NAMALWA (cell line): ENCODE data around the gene CPZ.
A peak's percentile ranks its signal among the peaks of the same experiment; 100 is the strongest.

Source experiments
- DNase-seq: peaks from one replicate; pipeline ENCODE4 v3.0.0-alpha.2; 2015; ENCODE audit warnings: low spot score

Gene CPZ

DNA sequence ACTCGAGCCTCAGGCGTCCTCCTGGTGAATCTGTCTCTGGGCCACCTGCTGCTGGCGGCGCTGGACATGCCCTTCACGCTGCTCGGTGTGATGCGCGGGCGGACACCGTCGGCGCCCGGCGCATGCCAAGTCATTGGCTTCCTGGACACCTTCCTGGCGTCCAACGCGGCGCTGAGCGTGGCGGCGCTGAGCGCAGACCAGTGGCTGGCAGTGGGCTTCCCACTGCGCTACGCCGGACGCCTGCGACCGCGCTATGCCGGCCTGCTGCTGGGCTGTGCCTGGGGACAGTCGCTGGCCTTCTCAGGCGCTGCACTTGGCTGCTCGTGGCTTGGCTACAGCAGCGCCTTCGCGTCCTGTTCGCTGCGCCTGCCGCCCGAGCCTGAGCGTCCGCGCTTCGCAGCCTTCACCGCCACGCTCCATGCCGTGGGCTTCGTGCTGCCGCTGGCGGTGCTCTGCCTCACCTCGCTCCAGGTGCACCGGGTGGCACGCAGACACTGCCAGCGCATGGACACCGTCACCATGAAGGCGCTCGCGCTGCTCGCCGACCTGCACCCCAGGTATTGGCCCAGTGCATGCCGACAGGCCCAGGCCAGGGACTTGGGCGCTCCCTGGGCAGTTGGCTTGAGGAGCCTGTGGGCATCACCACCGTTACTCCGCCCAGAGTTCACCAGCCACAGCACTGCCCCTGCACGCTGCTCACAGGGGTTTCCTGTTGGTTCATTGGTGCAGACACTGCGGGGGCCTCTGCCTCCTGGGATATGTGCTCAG is 11.3 kb upstream of the CPZ start:
- no peak for DNase-seq

DNA sequence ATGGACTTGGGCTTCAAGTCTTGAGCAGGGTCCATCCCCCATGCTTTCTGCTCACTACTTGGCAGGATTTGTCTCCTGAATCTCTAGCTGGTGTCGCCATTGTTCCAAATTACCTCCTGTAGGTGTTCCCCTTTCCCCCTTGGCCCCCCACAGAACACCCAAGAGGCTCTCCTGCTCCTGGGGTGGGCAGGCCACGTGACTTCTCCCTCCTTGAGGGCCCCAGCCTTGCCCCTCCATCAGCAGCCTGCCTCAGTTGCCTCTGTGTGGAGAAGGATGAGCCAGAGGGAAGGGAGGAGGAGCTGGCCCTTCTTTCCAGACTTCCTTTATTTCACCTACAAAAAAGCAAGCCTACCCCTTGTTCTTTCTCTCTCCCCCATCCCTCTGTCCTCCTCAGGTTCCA is 10.5 kb upstream of the CPZ start:
- DNase-seq = no peak

DNA sequence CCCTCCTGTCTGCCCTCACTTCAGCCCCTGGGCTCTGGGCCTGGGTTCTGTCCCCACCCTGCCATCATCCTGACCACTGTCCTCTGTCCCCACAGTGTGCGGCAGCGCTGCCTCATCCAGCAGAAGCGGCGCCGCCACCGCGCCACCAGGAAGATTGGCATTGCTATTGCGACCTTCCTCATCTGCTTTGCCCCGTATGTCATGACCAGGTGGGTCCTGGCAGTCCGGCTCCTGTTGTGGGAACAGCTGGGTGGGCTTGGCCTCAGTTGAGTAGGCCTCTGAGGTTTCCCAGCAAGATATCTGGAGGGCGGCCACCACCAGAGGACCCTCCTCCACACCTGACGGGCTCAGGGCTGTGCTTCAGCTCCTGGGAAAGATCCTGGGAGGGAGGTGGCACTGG is 10.1 kb upstream of the CPZ start:
- DNase-seq = no peak

DNA sequence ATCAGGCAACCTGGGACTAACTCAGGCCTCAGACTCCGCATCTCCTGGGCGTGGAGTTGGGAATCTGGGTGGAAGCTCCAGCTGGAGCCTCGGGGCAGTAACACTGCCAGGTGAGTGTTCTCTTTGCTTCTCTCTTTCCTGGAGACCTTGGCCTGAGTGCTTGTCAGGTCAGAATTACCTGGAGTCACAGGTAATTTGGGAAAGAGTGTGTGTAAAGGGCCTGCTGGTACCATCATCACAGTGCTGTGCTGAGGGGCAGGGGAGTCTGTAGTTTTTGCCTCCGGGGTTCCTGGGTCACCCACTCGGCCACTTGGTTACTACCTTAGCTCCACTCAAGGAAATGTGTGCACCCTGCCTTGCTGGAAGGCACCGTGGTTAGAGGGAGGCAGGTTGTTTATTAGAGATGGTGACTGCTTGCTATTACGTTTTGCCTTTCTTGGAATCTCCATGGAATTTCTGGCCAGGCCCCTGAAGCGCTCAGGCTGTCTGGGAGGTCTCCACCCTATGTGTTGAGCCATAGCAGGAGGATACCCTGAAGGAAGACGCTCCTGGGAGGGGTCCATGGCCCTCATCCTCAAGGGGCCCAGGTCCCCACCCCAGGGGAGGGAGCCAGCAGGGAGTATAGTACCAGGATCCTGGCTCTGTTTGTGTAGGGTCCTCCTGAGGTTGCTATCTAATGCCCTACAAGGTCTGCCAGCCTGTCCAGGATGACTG is 9.5 kb upstream of the CPZ start:
- no peak for DNase-seq

DNA sequence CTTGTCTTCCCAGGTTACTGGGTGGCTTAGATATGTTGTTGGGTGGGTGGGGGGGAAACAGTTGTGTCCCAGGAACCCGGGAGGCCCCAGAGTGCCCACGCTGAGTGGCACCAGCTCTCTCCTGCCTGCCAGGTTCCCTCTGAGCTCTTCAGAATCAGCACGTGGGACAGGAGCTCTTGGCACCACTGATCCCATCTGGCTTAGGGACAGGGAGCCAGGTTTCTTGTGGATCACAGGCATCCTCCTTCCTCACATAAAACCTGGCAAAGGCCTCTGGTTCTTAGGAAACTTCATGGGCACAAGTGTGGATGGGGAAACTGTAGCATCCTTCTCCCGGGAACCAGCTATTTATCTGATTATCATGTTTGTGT is 8.9 kb upstream of the CPZ start:
- no peak for DNase-seq

DNA sequence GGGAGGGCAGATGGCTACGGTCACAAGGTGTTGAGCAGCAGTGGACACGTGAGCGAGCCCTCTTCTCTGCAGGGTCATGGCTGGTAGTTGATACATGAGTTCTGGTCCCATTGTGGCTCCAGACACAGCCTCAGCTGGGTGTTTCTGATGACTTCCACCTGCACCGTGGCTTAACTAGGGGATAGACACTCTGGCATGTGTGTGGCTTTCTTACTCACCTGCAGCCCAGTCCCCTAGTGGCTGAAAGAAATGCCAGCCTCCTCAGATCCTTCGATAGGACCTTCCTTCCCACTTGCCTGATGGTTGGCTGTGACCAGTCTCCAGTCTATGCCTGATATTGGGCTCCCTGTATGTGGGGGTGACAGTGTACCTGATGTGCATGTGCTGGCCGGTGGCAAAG is 7.4 kb upstream of the CPZ start:
- peak; percentile 18 for DNase-seq

DNA sequence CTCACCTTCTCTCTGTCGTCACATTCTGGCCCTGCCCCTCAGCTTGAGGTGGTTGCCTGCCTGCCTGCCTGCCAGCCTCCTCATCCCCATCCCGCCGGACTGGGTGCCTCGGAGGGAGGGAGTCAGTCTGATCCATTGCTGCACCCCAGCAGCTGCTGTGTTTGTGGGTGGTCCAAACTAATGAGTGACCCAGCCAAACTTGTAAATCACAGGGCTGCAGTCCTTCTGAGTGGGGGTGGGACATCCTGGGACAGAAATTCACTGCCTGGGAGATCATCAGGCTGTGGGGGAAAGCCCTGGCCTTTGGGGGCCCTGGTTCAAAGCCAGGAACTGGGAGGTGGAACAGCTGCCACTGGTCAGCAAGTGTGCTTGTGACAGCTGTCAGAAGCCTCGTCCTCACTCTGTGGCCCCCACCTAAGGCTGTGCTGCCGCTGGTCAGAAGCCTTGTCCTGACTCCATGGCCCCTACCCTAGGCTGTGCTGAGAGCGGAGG is 6.8 kb upstream of the CPZ start:
- no peak for DNase-seq

DNA sequence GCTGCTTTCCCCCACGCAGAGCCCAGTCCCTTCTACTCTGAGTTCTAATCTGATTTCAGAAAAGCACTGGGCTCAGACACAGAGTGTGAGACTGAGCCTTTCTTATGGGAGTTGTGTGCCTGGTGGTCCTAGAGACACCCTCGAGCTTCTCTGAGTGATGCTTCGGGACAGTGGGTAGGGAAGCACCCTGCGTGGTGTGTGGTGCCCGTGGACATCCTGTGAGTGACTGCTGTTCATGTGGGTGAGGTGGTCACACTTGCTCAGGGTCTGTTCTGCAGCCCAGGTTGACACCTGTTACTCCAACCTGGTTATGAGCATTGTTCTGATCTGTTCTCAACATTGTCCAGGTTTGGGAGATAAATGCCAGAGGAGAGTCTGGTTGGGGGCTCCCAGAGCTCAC is 6.3 kb upstream of the CPZ start:
- DNase-seq = no peak

DNA sequence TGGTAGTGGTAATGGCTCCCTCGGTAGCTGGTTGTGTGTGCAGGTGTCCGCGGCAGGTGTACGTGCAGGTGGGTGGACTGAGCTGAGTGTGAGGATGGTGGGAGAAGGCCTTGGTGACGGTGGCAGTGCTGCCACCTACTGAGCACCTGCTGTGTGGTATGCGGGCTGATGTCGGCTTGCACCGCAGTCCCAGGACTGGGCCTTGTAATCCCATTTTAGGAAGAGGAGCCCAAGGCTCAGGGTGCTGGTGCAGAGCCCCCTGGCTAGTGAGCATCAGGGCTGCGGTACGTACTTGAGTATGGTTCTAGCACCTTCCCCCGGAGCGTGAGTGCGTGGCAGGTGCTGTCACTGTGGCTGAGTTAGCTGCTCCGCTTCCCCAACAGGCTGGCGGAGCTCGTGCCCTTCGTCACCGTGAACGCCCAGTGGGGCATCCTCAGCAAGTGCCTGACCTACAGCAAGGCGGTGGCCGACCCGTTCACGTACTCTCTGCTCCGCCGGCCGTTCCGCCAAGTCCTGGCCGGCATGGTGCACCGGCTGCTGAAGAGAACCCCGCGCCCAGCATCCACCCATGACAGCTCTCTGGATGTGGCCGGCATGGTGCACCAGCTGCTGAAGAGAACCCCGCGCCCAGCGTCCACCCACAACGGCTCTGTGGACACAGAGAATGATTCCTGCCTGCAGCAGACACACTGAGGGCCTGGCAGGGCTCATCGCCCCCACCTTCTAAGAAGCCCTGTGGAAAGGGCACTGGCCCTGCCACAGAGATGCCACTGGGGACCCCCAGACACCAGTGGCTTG is 5.7 kb upstream of the CPZ start:
- DNase-seq = peak; percentile 16

DNA sequence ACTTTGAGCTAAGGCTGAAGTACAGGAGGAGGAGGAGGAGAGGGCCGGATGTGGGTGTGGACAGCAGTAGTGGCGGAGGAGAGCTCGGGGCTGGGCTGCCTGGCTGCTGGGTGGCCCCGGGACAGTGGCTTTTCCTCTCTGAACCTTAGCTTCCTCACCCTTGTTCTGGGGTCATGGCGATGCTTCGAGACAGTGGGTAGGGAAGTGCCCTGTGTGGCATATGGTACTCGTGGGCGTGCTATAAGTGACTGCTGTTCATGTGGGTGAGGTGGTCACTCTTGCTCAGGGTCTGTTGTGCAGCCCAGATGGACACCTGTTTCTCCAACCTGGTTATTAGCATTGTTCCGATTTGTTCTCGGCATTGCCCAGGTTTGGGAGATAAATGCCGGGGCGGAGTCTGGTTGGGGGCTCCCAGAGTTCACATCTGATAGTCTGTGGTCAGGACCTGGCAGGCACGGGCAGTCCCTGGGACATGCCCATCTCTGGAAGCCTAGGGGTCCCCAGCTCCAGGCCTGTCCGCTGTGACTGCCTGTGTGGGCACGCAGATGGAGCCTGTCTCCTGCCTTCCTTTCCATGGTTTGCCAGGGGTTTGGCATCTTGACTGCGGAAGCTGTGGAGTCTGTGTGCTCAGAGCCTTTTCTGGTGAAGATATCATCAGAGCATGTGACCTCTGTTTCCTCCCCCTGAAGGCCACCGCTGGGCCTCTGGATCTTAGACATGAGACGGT is 4.9 kb upstream of the CPZ start:
- DNase-seq = no peak

DNA sequence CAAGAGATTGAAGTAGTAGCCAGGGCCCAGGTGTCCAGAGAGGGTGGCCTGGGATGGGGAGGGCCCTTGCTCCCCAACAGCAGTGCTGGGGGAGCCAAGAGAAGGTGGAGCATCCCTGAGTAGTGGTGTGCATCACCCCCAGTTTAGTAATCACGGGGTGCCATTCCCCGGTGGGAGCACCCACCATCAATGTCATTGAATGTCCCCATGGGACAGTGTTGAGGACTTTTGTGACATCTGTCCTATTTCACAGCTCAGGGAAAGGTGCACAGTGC is 4.4 kb upstream of the CPZ start:
- no peak for DNase-seq

DNA sequence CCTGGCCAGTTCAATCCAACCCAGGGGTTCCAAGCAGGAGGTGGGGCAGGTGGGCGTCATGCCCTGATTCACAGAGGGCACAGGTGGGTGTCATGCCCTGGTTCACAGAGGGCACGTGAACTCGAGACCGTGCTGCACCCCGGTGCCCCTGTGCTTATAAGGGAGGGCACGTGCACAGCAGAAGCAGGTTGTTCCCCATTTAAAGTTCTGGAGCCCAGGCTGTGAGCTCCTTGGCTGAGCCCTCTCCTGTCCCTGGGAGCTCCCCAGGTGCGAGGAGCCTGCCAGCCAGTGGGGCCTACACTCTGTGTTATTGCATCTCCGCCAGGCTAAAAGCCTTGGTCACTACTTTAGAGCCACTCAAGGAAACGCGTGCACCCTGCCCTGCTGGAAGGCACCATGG is 3.2 kb upstream of the CPZ start:
- no peak for DNase-seq

DNA sequence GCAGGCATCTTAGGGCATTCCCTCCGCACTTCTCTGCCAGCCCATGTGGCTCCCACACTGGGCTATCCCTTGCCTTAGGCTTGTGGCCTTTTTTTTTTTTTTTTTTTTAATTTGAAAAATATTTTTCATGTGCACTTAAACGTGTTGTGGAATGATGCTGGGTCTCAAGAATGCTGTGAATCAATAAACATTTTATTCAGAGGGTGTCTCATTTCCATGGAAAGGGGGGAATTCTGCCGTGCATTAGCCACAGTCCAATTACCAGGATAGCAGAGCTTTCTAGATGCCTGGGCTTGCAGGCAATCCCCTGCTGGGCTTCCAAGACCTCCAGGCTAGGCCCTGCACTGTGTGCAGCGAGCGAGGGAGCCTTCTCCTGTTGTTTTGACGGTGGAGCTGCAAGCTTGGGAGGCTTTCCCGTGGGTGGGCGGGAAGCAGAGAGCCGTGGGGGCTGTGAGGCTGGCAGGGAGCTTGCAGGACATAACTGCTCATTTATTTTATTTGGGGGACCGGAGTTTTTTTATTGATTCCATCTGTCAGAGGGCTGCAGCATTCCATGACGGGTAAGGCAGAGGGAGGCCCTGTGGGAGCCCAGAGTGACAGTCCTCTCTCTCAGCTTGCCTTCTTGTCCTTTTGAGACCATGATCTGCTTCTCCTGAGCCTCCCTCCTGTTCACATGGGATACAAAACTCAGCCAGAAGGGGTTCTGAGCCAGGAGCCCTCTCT is 2.6 kb upstream of the CPZ start:
- no peak for DNase-seq

DNA sequence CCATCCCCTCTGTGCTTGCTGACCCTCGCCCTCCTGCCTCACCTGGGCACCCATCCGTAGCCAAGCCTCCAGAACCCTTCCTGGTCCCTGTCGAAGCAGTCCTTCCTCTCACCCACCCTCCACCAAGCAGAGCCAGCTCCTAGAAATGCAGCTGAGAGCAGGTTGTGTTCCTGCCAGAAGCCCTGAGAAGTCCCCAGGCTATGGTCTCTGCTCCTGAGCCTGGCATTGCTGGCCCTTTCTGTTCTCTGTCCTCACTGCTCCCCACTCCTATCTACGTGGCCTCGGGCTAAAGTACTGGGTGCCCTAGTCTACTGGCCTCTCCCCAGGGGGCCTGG is 2.1 kb upstream of the CPZ start:
- DNase-seq = no peak

DNA sequence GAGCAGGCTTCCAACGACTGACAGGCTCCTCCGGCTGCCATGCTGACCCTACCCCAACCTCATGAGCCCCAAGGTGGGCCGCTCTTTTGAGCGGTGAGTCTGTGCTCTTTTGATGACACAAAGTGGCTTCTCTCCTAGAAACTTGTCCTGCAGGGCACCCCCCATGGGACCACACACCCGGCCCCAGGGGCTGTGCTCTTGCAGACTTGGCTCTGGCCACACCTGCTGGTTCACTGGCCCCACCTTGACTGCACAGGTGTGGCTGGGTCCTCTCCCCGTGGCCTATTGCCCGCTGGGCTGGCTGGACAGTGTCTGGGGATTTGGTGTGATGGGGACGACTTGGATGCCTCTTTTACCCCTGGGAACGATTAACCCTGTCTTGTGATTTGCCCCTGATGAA is 1.5 kb upstream of the CPZ start:
- DNase-seq = no peak

DNA sequence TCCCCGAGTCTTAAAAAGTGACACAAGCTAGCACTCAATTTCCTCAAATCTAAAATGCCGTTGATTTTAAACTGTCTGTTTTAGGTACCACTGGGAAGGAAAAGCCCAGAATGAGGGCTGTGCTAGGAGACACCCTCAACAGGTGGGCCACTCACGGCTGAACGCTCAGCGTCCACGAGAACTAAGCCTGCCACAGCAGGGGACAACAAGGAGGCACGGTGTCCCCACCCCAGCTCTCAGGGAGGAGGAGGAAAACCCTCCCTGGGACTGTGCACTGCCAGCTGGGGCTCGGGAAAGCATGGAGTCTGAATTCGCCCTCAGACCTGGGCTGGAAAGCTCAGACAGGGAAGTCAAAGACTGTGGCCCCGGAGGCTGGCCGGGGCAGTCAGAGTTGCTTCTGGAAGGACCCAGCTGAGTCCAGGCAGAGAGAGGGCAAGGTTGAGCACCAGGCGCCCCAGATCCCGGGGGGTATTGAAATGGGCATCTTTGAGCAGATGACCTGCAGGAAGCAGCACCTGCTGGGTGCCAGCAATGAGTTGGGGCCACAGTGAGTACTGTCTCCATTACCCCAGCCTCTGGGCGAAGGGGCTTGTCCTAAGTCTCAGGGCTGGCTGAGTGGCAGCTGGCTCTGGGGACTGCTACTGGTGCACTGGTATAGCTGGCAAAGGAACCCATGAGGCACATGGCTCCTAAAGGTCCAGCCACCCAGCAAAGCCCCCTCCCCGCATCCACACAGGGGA is 769 bp upstream of the CPZ start:
- DNase-seq = no peak

DNA sequence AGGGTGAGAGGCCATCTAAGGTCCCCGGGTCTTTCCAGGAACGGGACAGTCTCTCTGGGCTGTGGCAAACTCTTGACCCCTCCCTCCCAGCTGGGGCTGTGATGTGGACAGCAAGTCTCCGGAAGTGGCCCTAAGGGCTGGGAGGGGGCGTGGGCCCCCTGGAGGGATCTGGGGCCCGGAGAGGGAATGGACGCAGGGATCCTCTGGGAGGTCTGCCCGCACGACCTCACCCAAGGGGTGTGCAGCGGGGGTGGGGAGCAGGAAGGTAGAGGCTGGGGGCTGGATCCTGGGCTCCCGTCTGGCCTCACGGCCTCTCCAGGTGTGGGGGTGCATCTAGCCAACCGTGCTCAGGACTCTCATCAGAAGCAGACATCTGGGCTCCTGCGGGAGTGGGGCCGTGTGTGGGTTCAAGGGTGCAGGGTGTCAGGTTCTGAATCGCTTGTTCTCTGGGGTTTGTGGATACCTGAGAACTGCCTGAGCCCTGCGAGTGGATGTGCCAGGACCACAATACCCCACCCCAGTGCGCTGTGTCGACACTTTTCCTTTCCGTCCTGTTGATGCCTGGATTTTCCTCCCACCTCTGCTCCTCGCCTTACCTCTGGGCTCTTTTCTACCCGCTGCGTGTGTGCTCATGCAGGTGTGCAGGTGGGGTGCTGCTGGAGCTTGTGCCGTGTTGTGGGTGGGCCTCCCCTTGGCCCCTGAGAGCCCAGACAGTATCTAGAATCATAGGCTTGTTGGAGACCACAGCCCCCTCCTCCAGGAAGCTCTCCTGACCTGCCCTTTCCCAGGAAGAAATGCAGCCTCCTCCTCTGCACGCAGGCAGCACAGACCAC is 915 bp downstream of the CPZ start:
- no peak for DNase-seq

DNA sequence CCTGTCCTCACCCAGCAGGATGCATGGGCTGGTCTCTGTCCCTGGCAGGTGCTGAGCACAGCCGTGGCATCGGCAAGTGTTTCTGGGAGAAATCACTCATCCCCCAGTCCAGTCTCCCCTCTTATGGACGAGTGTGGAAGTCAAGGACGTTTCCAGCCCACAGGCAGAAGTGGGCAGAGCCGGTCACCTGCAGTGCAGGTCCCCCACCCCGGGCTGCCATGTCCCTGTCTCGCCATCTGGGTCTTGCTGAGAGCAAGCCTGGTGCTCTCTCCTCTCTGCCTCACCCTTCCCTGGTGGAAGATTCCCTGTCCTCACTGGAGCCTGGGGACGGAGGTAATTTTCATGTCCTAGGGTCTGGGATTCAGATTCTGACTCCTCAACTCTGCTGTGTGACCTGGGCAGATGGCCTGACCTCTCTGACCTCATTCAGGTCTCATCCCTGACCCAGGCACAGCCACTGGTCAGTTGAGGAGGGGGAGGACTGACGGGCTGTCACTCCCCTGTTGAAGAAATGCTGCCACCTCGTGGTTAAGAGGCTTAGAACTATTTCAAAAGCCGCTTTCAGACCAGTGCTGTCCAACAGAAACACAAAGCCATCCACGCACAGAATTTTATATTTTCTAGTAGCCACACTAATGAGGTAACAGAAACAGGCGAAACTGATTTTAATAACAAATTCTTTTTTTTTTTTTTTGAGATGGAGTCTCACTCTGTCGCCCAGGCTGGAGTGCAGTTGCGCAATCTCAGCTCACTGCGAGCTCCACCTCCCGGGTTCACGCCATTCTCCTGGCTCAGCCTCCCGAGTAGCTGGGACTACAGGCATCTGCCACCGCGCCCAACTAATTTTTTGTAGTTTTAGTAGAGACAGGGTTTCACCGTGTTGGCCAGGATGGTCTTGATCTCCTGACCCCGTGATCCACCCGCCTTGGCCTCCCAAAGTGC is 1.8 kb downstream of the CPZ start:
- peak; percentile 65 for DNase-seq
